K562 (cell line): ENCODE measurements around the gene SRBD1. TPM values are rescaled to one million over a fixed set of nuclear protein-coding genes. Genes with fewer than 3 reads are reported as not detected.

Experiments used
- ATAC-seq: fragments of 200-7000 bp; cut with Tn5 transposase; 3 replicates; pipeline ENCODE4 v1.9.1; 2020; ENCODE audit warnings: moderate library complexity
- BruUV-seq: library from RNA; stranded (reverse); fragments of 400-500 nt; replicated peaks from 2 replicates; lab custom pipeline; 2021; lab: Mats Ljungman, UMichigan
- CTCF ChIA-PET: fragments of 300-600 bp; formaldehyde crosslinking; extraction: SDS; loops from one replicate; lab custom pipeline; 2021; ENCODE audit warnings: low intra/inter-chr PET ratio; lab: Yijun Ruan, JAX
- POLR2A ChIA-PET: fragments of 300-600, 350-650 bp; sonication (Branson Sonifier 250); formaldehyde crosslinking; extraction: SDS; loops from one replicate; lab custom pipeline; 2021; ENCODE audit warnings: antibody characterized with exemption, inconsistent platforms; lab: Yijun Ruan, JAX
- DNase-seq, 4 experiments: peaks; one replicate each; pipeline versions ENCODE4 v3.0.0 to v3.0.0-alpha.2; 2011 to 2018; ENCODE audit warnings: low spot score in 3 of 4, mixed read lengths in 3 of 4; ENCODE audit errors: extremely low read depth in 1 of 4
- FAIRE-seq: peaks from 2 replicates; lab custom pipeline; 2011; peaks lifted over from hg19 to GRCh38; lab: Jason Lieb, UNC
- H2AFZ ChIP-seq: 2 replicates; pipeline ENCODE4 v1.6.0; 2011; ENCODE audit warnings: low read depth, low read length, control low read depth, inconsistent platforms
- H3K27ac ChIP-seq: fragments of 200-600 bp; 3 replicates; pipeline ENCODE4 v1.8.0; 2011; ENCODE audit warnings: low read depth, mild to moderate bottlenecking, control low read depth, inconsistent platforms, low read length, moderate library complexity, mixed read lengths; ENCODE audit errors: extremely low read depth
- H3K27me3 ChIP-seq, 2 experiments: fragments of 300-600 bp in 1 of 2; 2 replicates in 1 of 2; 3 replicates in 1 of 2; pipeline versions ENCODE4 v1.6.0 to v1.8.0; 2011; ENCODE audit warnings: inconsistent platforms in 2 of 2, low read length in 2 of 2, mild to moderate bottlenecking in 1 of 2, mixed read lengths in 1 of 2, moderate library complexity in 1 of 2; ENCODE audit not compliant: control insufficient read depth in 2 of 2, insufficient read depth in 2 of 2
- H3K36me3 ChIP-seq: fragments of 300-600 bp; 3 replicates; pipeline ENCODE4 v1.8.0; 2011; ENCODE audit warnings: mild to moderate bottlenecking, low read length, inconsistent platforms; ENCODE audit not compliant: control insufficient read depth, insufficient read depth
- H3K4me1 ChIP-seq, 2 experiments: fragments of 200-600 bp in 1 of 2; replicated peaks in 1 of 2; 2 replicates in 1 of 2; 3 replicates in 1 of 2; pipeline versions ENCODE4 v1.5.1 to v1.8.0; 2011; ENCODE audit warnings: inconsistent platforms in 2 of 2, low read length in 2 of 2, mild to moderate bottlenecking in 1 of 2, mixed read lengths in 1 of 2, moderate library complexity in 1 of 2; ENCODE audit not compliant: control insufficient read depth in 2 of 2, insufficient read depth in 2 of 2
- H3K4me2 ChIP-seq: 2 replicates; pipeline ENCODE4 v1.6.1; 2011; ENCODE audit warnings: low read length, control low read depth, inconsistent platforms, mixed read lengths; ENCODE audit not compliant: insufficient read depth
- H3K4me3 ChIP-seq: fragments of 200-600 bp; sonication (generic), shearing (Covaris generic); 2 replicates; pipeline ENCODE4 v1.5.1; 2016; ENCODE audit warnings: control low read depth, inconsistent platforms
- H3K79me2 ChIP-seq: fragments of 200-600 bp; 3 replicates; pipeline ENCODE4 v1.8.0; 2011; ENCODE audit warnings: low read length, inconsistent platforms; ENCODE audit not compliant: control insufficient read depth, insufficient read depth
- H3K9ac ChIP-seq, 2 experiments: 2 replicates each; pipeline versions ENCODE4 v1.6.0 to v1.6.1; 2011; ENCODE audit warnings: low read depth in 2 of 2, low read length in 2 of 2, control low read depth in 1 of 2, inconsistent platforms in 1 of 2, mild to moderate bottlenecking in 1 of 2, mixed read lengths in 1 of 2; ENCODE audit not compliant: insufficient read depth in 1 of 2
- H3K9me1 ChIP-seq: one replicate; pipeline ENCODE4 v1.6.0; 2011; ENCODE audit warnings: inconsistent platforms, mild to moderate bottlenecking, low read length, moderate library complexity; ENCODE audit not compliant: control insufficient read depth, insufficient read depth
- H3K9me3 ChIP-seq: replicated peaks from 2 replicates; pipeline ENCODE4 v1.5.1; 2011; ENCODE audit warnings: low read depth, low read length, inconsistent platforms; ENCODE audit not compliant: control insufficient read depth, insufficient read depth
- H4K20me1 ChIP-seq: replicated peaks from 2 replicates; pipeline ENCODE4 v1.6.1; 2011; ENCODE audit warnings: low read length, inconsistent platforms, mixed read lengths; ENCODE audit not compliant: control insufficient read depth, insufficient read depth
- ARID1B ChIP-seq: fragments of 450-650 bp; IDR thresholded peaks from 2 replicates; pipeline ENCODE4 v1.6.1; 2016; ENCODE audit warnings: antibody characterized with exemption, mild to moderate bottlenecking, inconsistent platforms
- FOXA3 ChIP-seq, 2 experiments: fragments of 450-650 bp in 1 of 2; sonication (generic) in 1 of 2; formaldehyde crosslinking; IDR thresholded peaks in 1 of 2; conservative IDR thresholded peaks in 1 of 2; 2 replicates each; pipeline versions ENCODE4 v1.4.0 to v1.8.0; 2020 to 2022; ENCODE audit warnings: mild to moderate bottlenecking in 2 of 2, missing genetic modification reagents in 1 of 2
- MAFF ChIP-seq: IDR thresholded peaks from 2 replicates; pipeline ENCODE4 v1.6.1; 2012; ENCODE audit warnings: low read length, improper control_type of control experiment
- MAFG ChIP-seq: fragments of 450-650 bp; conservative IDR thresholded peaks from 2 replicates; pipeline ENCODE4 v1.6.1; 2016; ENCODE audit warnings: missing genetic modification characterization, missing compliant biosample characterization
- MAFK ChIP-seq: IDR thresholded peaks from 2 replicates; pipeline ENCODE4 v1.6.1; 2011; ENCODE audit warnings: low read length, improper control_type of control experiment
- PRMT5 ChIP-seq: sonication (generic); formaldehyde crosslinking; IDR thresholded peaks from 2 replicates; pipeline ENCODE4 v1.5.0; 2020; ENCODE audit warnings: missing genetic modification reagents
- SMAD4 ChIP-seq: fragments of 250-450 bp; sonication (Bioruptor Pico); conservative IDR thresholded peaks from 2 replicates; pipeline ENCODE4 v1.8.0; 2021; ENCODE audit warnings: inconsistent platforms, mild to moderate bottlenecking, moderate library complexity
- SMARCA4 ChIP-seq: fragments of 450-650 bp; IDR thresholded peaks from 2 replicates; pipeline ENCODE4 v1.6.1; 2016
- TAF9B ChIP-seq: fragments of 450-650 bp; IDR thresholded peaks from 2 replicates; pipeline ENCODE4 v1.6.1; 2018; ENCODE audit warnings: mild to moderate bottlenecking; ENCODE audit not compliant: partially characterized antibody
- WHSC1 ChIP-seq: IDR thresholded peaks from one replicate; pipeline ENCODE4 v1.6.1; 2012; ENCODE audit warnings: low read length, control low read depth, inconsistent platforms
- ZNF347 ChIP-seq: fragments of 450-650 bp; formaldehyde crosslinking; IDR thresholded peaks from 2 replicates; pipeline ENCODE4 v1.4.0; 2020; ENCODE audit warnings: low read depth, mild to moderate bottlenecking, moderate library complexity
- WGBS: fragments of 100-300 bp; shearing (Covaris generic); methylation state at CpG from one replicate; pipeline ENCODE4 v1.1.6; 2016; ENCODE audit warnings: low coverage, mixed read lengths; ENCODE audit not compliant: insufficient coverage; ENCODE audit errors: missing lambda C conversion rate; 5-methylcytosine and 5-hydroxymethylcytosine counted together
- in situ Hi-C: fragments of 300-500 bp; cut with MboI; formaldehyde crosslinking; loops from 4 replicates; pipeline ENCODE4 v1.15.0; 2018; ENCODE audit warnings: inconsistent platforms, mixed read lengths
- intact Hi-C: fragments of 100-400 bp; cut with micrococcal nuclease; formaldehyde crosslinking; loops from 2 replicates; pipeline ENCODE4 v1.14.2; 2022
- polyA plus RNA-seq, 8 experiments: library from polyadenylated mRNA; depleted of rRNA in 4 of 8; stranded (reverse) in 5 of 8; unstranded in 3 of 8; fragments of >200 nt; fragmentation: Nextera tagmentation in 2 of 8; fragmentation: Illumina TruSeq in 1 of 8; extraction: Ambion mirVana in 2 of 8; extraction: Trizol in 1 of 8; gene quantifications; 2 replicates each; pipeline versions ENCODE4 v1.2.1 to v1.2.3, GENCODE V29; 2011 to 2014; ENCODE audit warnings: inconsistent platforms in 1 of 8, missing spikeins in 1 of 8
- total RNA-seq, 7 experiments: library from RNA; depleted of rRNA in 6 of 7; stranded (reverse); fragments of >200 nt in 6 of 7; fragmentation: Illumina TruSeq in 2 of 7; extraction: Trizol in 2 of 7; gene quantifications; 2 replicates each; pipeline versions ENCODE4 v1.2.1 to v1.2.3, GENCODE V29; 2011 to 2021; ENCODE audit warnings: low replicate concordance in 1 of 7
- TF ChIP-seq, protein P1 (sequence below), 2 experiments: fragments of 450-650 bp; IDR thresholded peaks; 2 replicates each; pipeline ENCODE4 v1.6.1; 2016
- TF ChIP-seq, protein P2 (sequence below): fragments of 250-450 bp; sonication (Bioruptor Pico); IDR thresholded peaks from 2 replicates; pipeline ENCODE4 v1.8.0; 2021; ENCODE audit warnings: moderate library complexity, mild to moderate bottlenecking, inconsistent platforms
- TF ChIP-seq, protein P3 (sequence below): fragments of 450-650 bp; IDR thresholded peaks from 2 replicates; pipeline ENCODE4 v1.6.1; 2014; ENCODE audit warnings: low read depth, mild to moderate bottlenecking, moderate library complexity, borderline replicate concordance
- TF ChIP-seq, protein P4 (sequence below), 3 experiments: fragments of 200-800 bp in 1 of 3; sonication (Bioruptor generic) in 1 of 3; sonication (generic) in 1 of 3; formaldehyde crosslinking in 1 of 3; IDR thresholded peaks; 2 replicates each; pipeline versions ENCODE4 v1.6.1 to v1.8.0; 2016 to 2022; ENCODE audit warnings: mild to moderate bottlenecking in 2 of 3, missing compliant biosample characterization in 2 of 3, missing genetic modification characterization in 2 of 3, missing genetic modification reagents in 1 of 3

SRBD1 gene
- total and polyA plus RNA-seq, 9 of the 15 experiments (the other 6 are each of a cell fraction or from before 2014, with no cell fraction given) = 6.9 to 23.2 (median 14.7) TPM

DNA sequence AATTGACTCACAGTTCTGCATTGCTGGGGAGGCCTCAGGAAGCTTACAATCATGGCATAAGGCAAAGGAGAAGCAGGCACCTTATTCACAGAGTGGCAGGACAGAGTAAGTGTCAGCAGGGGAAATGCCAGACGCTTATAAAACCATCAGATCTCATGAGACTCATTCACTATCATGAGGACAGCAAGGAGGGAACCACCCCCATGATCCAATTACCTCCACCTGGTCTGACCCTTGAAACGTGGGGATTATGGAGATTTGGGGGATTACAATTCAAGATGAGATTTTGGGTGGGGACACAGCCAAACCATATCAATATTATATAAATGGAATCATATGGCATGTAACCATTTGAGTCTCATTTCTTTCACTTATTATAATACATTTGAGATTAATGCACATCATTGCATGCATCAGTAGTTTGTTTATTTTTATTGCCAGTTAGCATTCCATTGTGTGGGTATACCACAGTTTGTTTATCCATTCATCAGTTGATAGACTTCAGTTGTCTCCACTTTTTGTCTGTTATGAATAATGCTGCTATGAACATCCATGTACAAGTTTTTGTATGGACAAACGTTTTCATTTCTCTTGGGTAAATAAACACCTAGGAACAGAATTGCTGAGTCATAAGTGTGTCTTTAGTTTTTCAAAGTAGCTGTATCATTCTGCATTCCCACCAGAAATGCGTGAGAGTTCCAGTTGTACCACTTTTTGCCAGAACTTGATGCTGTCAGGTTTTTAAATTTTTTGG, 5.8 kb upstream of the SRBD1 start:
- H3K4me1 ChIP-seq = peaks cover 3 to 12% of the 10 kb centered on the region in 2 experiments; a peak in 3 of 5 replicates
- ATAC-seq (peak; percentile 73), DNase-seq (peak in 2 of 4 experiments; percentile 16 to 33), FAIRE-seq (peak; percentile 66)
- intact Hi-C loops = no loop called here
- ChIA-PET CTCF (no interaction called here), POLR2A (interaction anchor here (1.4 kb wide), 1 partner anchor 10 kb away, joined by 7 read pairs; no protein-coding TSS in a partner anchor)
- H3K9me3 ChIP-seq = no peaks in the 10 kb centered on the region
- H3K4me2 ChIP-seq = peak overlapping the region; percentile 35
- H3K79me2 ChIP-seq = no peaks in the 10 kb centered on the region
- no peak overlapping the region for H3K4me3 ChIP-seq
- no peaks in the 10 kb centered on the region for H3K9me1 ChIP-seq
- WGBS = 4% methylated on average over 4 of the region's 4 CpGs
- no peaks in the 10 kb centered on the region for H3K36me3 ChIP-seq
- peak overlapping the region; percentile 69 for H2AFZ ChIP-seq
- in situ Hi-C loops = no loop called here
- H3K27ac ChIP-seq = no peak overlapping the region; the same call in 2 of the 3 replicates
- H3K9ac ChIP-seq = no peak overlapping the region; a peak in 1 of 4 replicates
- H4K20me1 ChIP-seq = no peaks in the 10 kb centered on the region
- no peaks in the 10 kb centered on the region for H3K27me3 ChIP-seq
- no TSS peak for BruUV-seq
- TF ChIP-seq SMARCA4 = peak; percentile 66; the same call in 1 of the 2 replicates
- peak; percentile 92 for TF ChIP-seq MAFK
- TF ChIP-seq SMAD4 = no peak
- TF ChIP-seq, protein P1, sequence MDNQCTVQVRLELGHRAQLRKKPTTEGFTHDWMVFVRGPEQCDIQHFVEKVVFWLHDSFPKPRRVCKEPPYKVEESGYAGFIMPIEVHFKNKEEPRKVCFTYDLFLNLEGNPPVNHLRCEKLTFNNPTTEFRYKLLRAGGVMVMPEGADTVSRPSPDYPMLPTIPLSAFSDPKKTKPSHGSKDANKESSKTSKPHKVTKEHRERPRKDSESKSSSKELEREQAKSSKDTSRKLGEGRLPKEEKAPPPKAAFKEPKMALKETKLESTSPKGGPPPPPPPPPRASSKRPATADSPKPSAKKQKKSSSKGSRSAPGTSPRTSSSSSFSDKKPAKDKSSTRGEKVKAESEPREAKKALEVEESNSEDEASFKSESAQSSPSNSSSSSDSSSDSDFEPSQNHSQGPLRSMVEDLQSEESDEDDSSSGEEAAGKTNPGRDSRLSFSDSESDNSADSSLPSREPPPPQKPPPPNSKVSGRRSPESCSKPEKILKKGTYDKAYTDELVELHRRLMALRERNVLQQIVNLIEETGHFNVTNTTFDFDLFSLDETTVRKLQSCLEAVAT (IDR thresholded peaks at IDR 0.05) = no peak
- no peak for TF ChIP-seq PRMT5 (CRISPR knock-in tag)
- TF ChIP-seq ARID1B = peak; percentile 58; the same call in 1 of the 2 replicates
- TF ChIP-seq, protein P2, sequence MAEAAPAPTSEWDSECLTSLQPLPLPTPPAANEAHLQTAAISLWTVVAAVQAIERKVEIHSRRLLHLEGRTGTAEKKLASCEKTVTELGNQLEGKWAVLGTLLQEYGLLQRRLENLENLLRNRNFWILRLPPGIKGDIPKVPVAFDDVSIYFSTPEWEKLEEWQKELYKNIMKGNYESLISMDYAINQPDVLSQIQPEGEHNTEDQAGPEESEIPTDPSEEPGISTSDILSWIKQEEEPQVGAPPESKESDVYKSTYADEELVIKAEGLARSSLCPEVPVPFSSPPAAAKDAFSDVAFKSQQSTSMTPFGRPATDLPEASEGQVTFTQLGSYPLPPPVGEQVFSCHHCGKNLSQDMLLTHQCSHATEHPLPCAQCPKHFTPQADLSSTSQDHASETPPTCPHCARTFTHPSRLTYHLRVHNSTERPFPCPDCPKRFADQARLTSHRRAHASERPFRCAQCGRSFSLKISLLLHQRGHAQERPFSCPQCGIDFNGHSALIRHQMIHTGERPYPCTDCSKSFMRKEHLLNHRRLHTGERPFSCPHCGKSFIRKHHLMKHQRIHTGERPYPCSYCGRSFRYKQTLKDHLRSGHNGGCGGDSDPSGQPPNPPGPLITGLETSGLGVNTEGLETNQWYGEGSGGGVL (CRISPR knock-in tag) = no peak
- peak in 1 of 2 experiments; percentile 60; a peak in 2 of 4 replicates for TF ChIP-seq FOXA3 (CRISPR knock-in tag; conservative IDR thresholded peaks at IDR 0.05 in 1 of 2, IDR thresholded peaks at IDR 0.05 in 1 of 2)
- peak; percentile 37 for TF ChIP-seq TAF9B
- peak; percentile 97 for TF ChIP-seq MAFF
- no peak for TF ChIP-seq WHSC1
- peak; percentile 99 for TF ChIP-seq MAFG (tag)
- TF ChIP-seq, protein P3, sequence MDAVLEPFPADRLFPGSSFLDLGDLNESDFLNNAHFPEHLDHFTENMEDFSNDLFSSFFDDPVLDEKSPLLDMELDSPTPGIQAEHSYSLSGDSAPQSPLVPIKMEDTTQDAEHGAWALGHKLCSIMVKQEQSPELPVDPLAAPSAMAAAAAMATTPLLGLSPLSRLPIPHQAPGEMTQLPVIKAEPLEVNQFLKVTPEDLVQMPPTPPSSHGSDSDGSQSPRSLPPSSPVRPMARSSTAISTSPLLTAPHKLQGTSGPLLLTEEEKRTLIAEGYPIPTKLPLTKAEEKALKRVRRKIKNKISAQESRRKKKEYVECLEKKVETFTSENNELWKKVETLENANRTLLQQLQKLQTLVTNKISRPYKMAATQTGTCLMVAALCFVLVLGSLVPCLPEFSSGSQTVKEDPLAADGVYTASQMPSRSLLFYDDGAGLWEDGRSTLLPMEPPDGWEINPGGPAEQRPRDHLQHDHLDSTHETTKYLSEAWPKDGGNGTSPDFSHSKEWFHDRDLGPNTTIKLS = no peak
- TF ChIP-seq, protein P4, sequence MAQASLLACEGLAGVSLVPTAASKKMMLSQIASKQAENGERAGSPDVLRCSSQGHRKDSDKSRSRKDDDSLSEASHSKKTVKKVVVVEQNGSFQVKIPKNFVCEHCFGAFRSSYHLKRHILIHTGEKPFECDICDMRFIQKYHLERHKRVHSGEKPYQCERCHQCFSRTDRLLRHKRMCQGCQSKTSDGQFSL (CRISPR knock-in tag; IDR thresholded peaks at IDR 0.05) = no peak
- TF ChIP-seq, protein P4 (tag; IDR thresholded peaks at IDR 0.05) = no peak
- TF ChIP-seq ZNF347 (CRISPR knock-in tag) = no peak
